Endothelial cell of umbilical vein (primary cell): Measurements from ENCODE around the gene KLHL10. TPM values are rescaled to one million over a fixed set of nuclear protein-coding genes. Genes with fewer than 3 reads are reported as not detected.
A peak's percentile ranks its signal among the peaks of the same experiment; 100 is the strongest.

Source experiments
- BruUV-seq: library from RNA; stranded (reverse); fragments of 400-500 nt; replicated peaks from 2 replicates; lab custom pipeline; 2021; lab: Mats Ljungman, UMichigan
- CTCF ChIA-PET: fragments of 300-600, 350-600 bp; sonication (Branson Sonifier 250); formaldehyde crosslinking; loops from one replicate; lab custom pipeline; 2021; ENCODE audit warnings: antibody characterized with exemption, inconsistent platforms; lab: Charles Lee
- POLR2A ChIA-PET: fragments of 300-600, 350-600 bp; sonication (Branson Sonifier 250); formaldehyde crosslinking; loops from one replicate; lab custom pipeline; 2021; ENCODE audit warnings: antibody characterized with exemption, inconsistent platforms; lab: Charles Lee
- DNase-seq: peaks from one replicate; pipeline ENCODE4 v3.0.0-alpha.2; 2011; ENCODE audit warnings: low read depth, low spot score
- FAIRE-seq: peaks from 2 replicates; lab custom pipeline; 2011; peaks lifted over from hg19 to GRCh38; lab: Jason Lieb, UNC
- H2AFZ ChIP-seq: 2 replicates; pipeline ENCODE4 v1.6.0; 2012; ENCODE audit warnings: low read depth, low read length, control low read depth, inconsistent platforms
- H3K27ac ChIP-seq: 2 replicates; pipeline ENCODE4 v1.5.1; 2011; ENCODE audit warnings: low read depth, mild to moderate bottlenecking, control low read depth, low read length, moderate library complexity; ENCODE audit not compliant: insufficient read depth
- H3K27me3 ChIP-seq, 2 experiments: 2 replicates each; pipeline versions ENCODE4 v1.6.0 to v1.6.1; 2011; ENCODE audit warnings: low read length in 2 of 2, mixed read lengths in 1 of 2; ENCODE audit not compliant: control insufficient read depth in 2 of 2, insufficient read depth in 2 of 2
- H3K36me3 ChIP-seq, 2 experiments: 2 replicates in 1 of 2; 3 replicates in 1 of 2; pipeline ENCODE4 v1.5.1; 2011; ENCODE audit warnings: low read length in 2 of 2, mild to moderate bottlenecking in 1 of 2, moderate library complexity in 1 of 2; ENCODE audit not compliant: control insufficient read depth in 2 of 2, insufficient read depth in 2 of 2; ENCODE audit errors: extremely low read depth in 1 of 2
- H3K4me1 ChIP-seq: 3 replicates; pipeline ENCODE4 v1.5.1; 2011; ENCODE audit warnings: mild to moderate bottlenecking, low read length; ENCODE audit not compliant: control insufficient read depth, insufficient read depth; ENCODE audit errors: extremely low read depth
- H3K4me2 ChIP-seq: 2 replicates; pipeline ENCODE4 v1.6.1; 2011; ENCODE audit warnings: low read length, control low read depth, mixed read lengths; ENCODE audit not compliant: insufficient read depth
- H3K4me3 ChIP-seq, 3 experiments: fragments of 200-600 bp in 1 of 3; sonication (generic), shearing (Covaris generic) in 1 of 3; replicated peaks in 1 of 3; 2 replicates each; pipeline ENCODE4 v1.5.1; 2011 to 2016; ENCODE audit warnings: control low read depth in 3 of 3, low read length in 3 of 3, mild to moderate bottlenecking in 2 of 3, inconsistent platforms in 1 of 3, low read depth in 1 of 3, moderate library complexity in 1 of 3; ENCODE audit not compliant: insufficient read depth in 1 of 3
- H3K79me2 ChIP-seq: 2 replicates; pipeline ENCODE4 v1.6.0; 2012; ENCODE audit warnings: low read length, inconsistent platforms; ENCODE audit not compliant: control insufficient read depth, insufficient read depth
- H3K9ac ChIP-seq: replicated peaks from 2 replicates; pipeline ENCODE3; 2011; ENCODE audit warnings: low read length, control low read depth; ENCODE audit not compliant: insufficient read depth; ENCODE audit errors: extremely low read depth
- H3K9me1 ChIP-seq: replicated peaks from 3 replicates; pipeline ENCODE4 v1.6.0; 2011; ENCODE audit warnings: mild to moderate bottlenecking, low read length; ENCODE audit not compliant: control insufficient read depth, insufficient read depth; ENCODE audit errors: extremely low read depth
- H3K9me3 ChIP-seq: replicated peaks from 2 replicates; pipeline ENCODE4 v1.5.1; 2012; ENCODE audit warnings: low read length, inconsistent platforms; ENCODE audit not compliant: control insufficient read depth, insufficient read depth
- H4K20me1 ChIP-seq: replicated peaks from 2 replicates; pipeline ENCODE3; 2011; ENCODE audit warnings: mild to moderate bottlenecking, low read length; ENCODE audit not compliant: control insufficient read depth, insufficient read depth; ENCODE audit errors: extremely low read depth
- CTCF ChIP-seq, 2 donors: IDR thresholded peaks; 1 replicate in 1 of 2; 2 replicates in 1 of 2; pipeline ENCODE4 v1.5.1; 2011; ENCODE audit warnings: low read length in 2 of 2, mild to moderate bottlenecking in 2 of 2, moderate library complexity in 2 of 2, control low read depth in 1 of 2, inconsistent platforms in 1 of 2, low read depth in 1 of 2; ENCODE audit not compliant: insufficient read depth in 1 of 2; ENCODE audit errors: extremely low read depth in 1 of 2
- EZH2 ChIP-seq: IDR thresholded peaks from 2 replicates; pipeline ENCODE4 v1.6.1; 2012; ENCODE audit warnings: borderline replicate concordance, low read depth, mild to moderate bottlenecking, moderate library complexity, low read length, inconsistent platforms; ENCODE audit not compliant: severe bottlenecking
- FOS ChIP-seq: IDR thresholded peaks from 2 replicates; pipeline ENCODE4 v1.6.1; 2011; ENCODE audit warnings: mild to moderate bottlenecking, low read length, moderate library complexity, borderline replicate concordance; ENCODE audit not compliant: insufficient read depth
- GATA2 ChIP-seq: IDR thresholded peaks from 2 replicates; pipeline ENCODE4 v1.7.0; 2011; ENCODE audit warnings: low read depth, mild to moderate bottlenecking, moderate library complexity, mixed read lengths, low read length; ENCODE audit not compliant: insufficient read length, insufficient read depth
- JUN ChIP-seq: IDR thresholded peaks from 2 replicates; pipeline ENCODE4 v1.6.1; 2011; ENCODE audit warnings: borderline replicate concordance, low read depth; ENCODE audit not compliant: insufficient read length, insufficient read depth
- MAX ChIP-seq: IDR thresholded peaks from 2 replicates; pipeline ENCODE4 v1.6.1; 2011; ENCODE audit not compliant: insufficient read depth, insufficient read length
- MYC ChIP-seq: IDR thresholded peaks from one replicate; pipeline ENCODE4 v1.6.1; 2011; ENCODE audit warnings: mild to moderate bottlenecking, low read depth, low read length
- POLR2A ChIP-seq: IDR thresholded peaks from 2 replicates; pipeline ENCODE4 v1.6.1; 2012; ENCODE audit warnings: low read depth, mild to moderate bottlenecking, control low read depth, low read length
- POLR2AphosphoS5 ChIP-seq: IDR thresholded peaks from 2 replicates; pipeline ENCODE4 v1.6.1; 2012; ENCODE audit warnings: low read depth, mild to moderate bottlenecking, control low read depth, low read length, moderate library complexity; ENCODE audit not compliant: insufficient read depth
- dilution Hi-C: fragments of 300-500 bp; cut with MboI; formaldehyde crosslinking; loops from one replicate; pipeline ENCODE4 v1.15.0; 2019; ENCODE audit warnings: low sequenced_read_pairs; ENCODE audit not compliant: extremely low pct_ligation_motif_present
- intact Hi-C: fragments of 100-400 bp; cut with micrococcal nuclease; formaldehyde crosslinking; loops from one replicate; pipeline ENCODE4 v1.10.0; 2022
- polyA plus RNA-seq, 4 experiments: library from polyadenylated mRNA; depleted of rRNA in 3 of 4; stranded (reverse) in 3 of 4; unstranded in 1 of 4; fragments of >200 nt; gene quantifications; 2 replicates each; pipeline versions ENCODE4 v1.2.1 to v1.2.3, GENCODE V29; 2011 to 2012; ENCODE audit warnings: missing spikeins in 1 of 4
- total RNA-seq: library from RNA; stranded (reverse); gene quantifications from 2 replicates; pipeline ENCODE4 v1.2.3, GENCODE V29; 2021

The KLHL10 gene
- total and polyA plus RNA-seq, 2 donors (not counting 3 experiments of a cell fraction or from before 2014, with no cell fraction given): 0.10 TPM; not detected in 1

- BruUV-seq: no TSS peak
- Histone ChIP-seq H3K27ac (peak within 1 kb of the TSS; percentile 46), H3K9me3 (no peaks in the 10 kb centered on the region), H4K20me1 (no peaks in the 10 kb centered on the region), H3K4me1 (peaks cover 26% of the 10 kb centered on the region), H3K4me2 (peak within 1 kb of the TSS; percentile 80), H3K9me1 (no peaks in the 10 kb centered on the region), H3K79me2 (peaks cover 31% of the 10 kb centered on the region), H3K36me3 (peaks cover 0 to 2% of the 10 kb centered on the region in 2 experiments), H2AFZ (peak within 1 kb of the TSS; percentile 94), H3K27me3 (no peaks in the 10 kb centered on the region), H3K4me3 (peak within 1 kb of the TSS; percentile 51 to 81 (median 78)), H3K9ac (peak within 1 kb of the TSS; percentile 74)
- TF ChIP-seq POLR2AphosphoS5 (peak; percentile 45), FOS (no peak), MAX (peak; percentile 61), JUN (no peak), POLR2A (no peak), CTCF (IDR thresholded peaks at IDR 0.05; ENCODE audit: extremely low read depth in 1 of 2, insufficient read depth in 1 of 2, low read depth in 1 of 2, low read length in 2 of 2) (no peak), GATA2 (no peak), EZH2 (no peak), MYC (peak; percentile 98)
- DNase-seq: peak; percentile 79
- intact Hi-C loops (loop anchor here (1.0 to 5.0 kb wide), 3 partner anchors 35 to 145 kb away; partner anchors contain the start of gene KLHL11), dilution Hi-C loops (no loop called here)
- ChIA-PET POLR2A (interaction anchor here (1.0 to 1.9 kb wide), 3 partner anchors 26 to 53 kb away, joined by 3 to 6 read pairs (median 3); partner anchors contain the start of genes JUP and KLHL11), CTCF (interaction anchor here (1.0 to 2.8 kb wide), 7 partner anchors 16 to 117 kb away, joined by 3 to 17 read pairs (median 6); partner anchors contain the start of gene KLHL11)
- FAIRE-seq: peak; percentile 82
These were observed 25.1 kb upstream of the KLHL10 start, which contains the start of gene FKBP10 for GRCh38 chr17:41812381-41813151. Gene FKBP10, plus strand, starts transcription at chr17:41813004. Its CDS starts 31 bp downstream, at chr17:41813035.
